Naive thymus-derived CD8-positive, alpha-beta T cell (primary cell): ENCODE data around the gene CHGA. TPM values are rescaled to one million over a fixed set of nuclear protein-coding genes. Genes with fewer than 3 reads are reported as not detected.

ENCODE experiments used
- ATAC-seq, 2 donors: fragments of 150-1000 bp; cut with Tn5 transposase in 1 of 2; sonication (Bioruptor Pico), chemical (Tn5 transposase) in 1 of 2; 1 replicate in 1 of 2; 2 replicates in 1 of 2; pipeline ENCODE4 v1.10.0; 2021; ENCODE audit warnings: mild to moderate bottlenecking in 2 of 2, moderate library complexity in 2 of 2
- POLR2A ChIA-PET: fragments of 350-600 bp; sonication (Branson Sonifier 250); formaldehyde crosslinking; loops from one replicate; lab custom pipeline; 2021; ENCODE audit warnings: antibody characterized with exemption; lab: Charles Lee
- DNase-seq, 10 donors: peaks; one replicate each; pipeline versions ENCODE4 v3.0.0 to v3.0.0-alpha.2; 2020 to 2022
- H3K27ac Mint-ChIP-seq, 10 donors: one replicate each; pipeline ENCODE4 v1.8.0; 2020 to 2022; ENCODE audit warnings: mild to moderate bottlenecking in 10 of 10, mixed read lengths in 10 of 10, moderate library complexity in 4 of 10, inconsistent platforms in 1 of 10
- H3K27me3 Mint-ChIP-seq, 5 donors: one replicate each; pipeline ENCODE4 v1.8.0; 2021 to 2022; ENCODE audit warnings: mixed read lengths in 5 of 5
- H3K36me3 Mint-ChIP-seq, 3 donors: one replicate each; pipeline ENCODE4 v1.8.0; 2020 to 2022; ENCODE audit warnings: mixed read lengths in 3 of 3, mild to moderate bottlenecking in 2 of 3, inconsistent platforms in 1 of 3
- H3K4me1 Mint-ChIP-seq, 4 donors: one replicate each; pipeline ENCODE4 v1.8.0; 2021 to 2022; ENCODE audit warnings: mixed read lengths in 4 of 4
- H3K4me3 Mint-ChIP-seq, 10 donors: one replicate each; pipeline ENCODE4 v1.8.0; 2020 to 2022; ENCODE audit warnings: mild to moderate bottlenecking in 10 of 10, mixed read lengths in 10 of 10, moderate library complexity in 6 of 10, inconsistent platforms in 1 of 10
- H3K9me3 Mint-ChIP-seq, 9 donors: one replicate each; pipeline ENCODE4 v1.8.0; 2020 to 2022; ENCODE audit warnings: mixed read lengths in 9 of 9, mild to moderate bottlenecking in 3 of 9, inconsistent platforms in 1 of 9, moderate library complexity in 1 of 9
- polyA plus RNA-seq, 3 donors: library from polyadenylated mRNA; unstranded; fragments of 300-500 nt; fragmentation: Illumina TruSeq; gene quantifications; one replicate each; pipeline ENCODE4 v1.2.3, GENCODE V29; 2021
- total RNA-seq, 8 experiments: library from RNA in 2 of 8; stranded (reverse) in 2 of 8; gene quantifications; one replicate each; pipeline ENCODE4 v1.2.3 and lab custom pipeline; 2021 to 2026

CHGA gene
- total and polyA plus RNA-seq, 5 experiments from 2014 or later: 0.46 TPM; not detected in 4

GRCh38 chr14:92942976-92943710 lies 20.2 kb downstream of the CHGA start:
- POLR2A ChIA-PET: no interaction called here
- Mint-ChIP-seq H3K27me3 (no peaks in the 10 kb centered on the region), H3K36me3 (peaks cover 0 to 56% (median 14%) of the 10 kb centered on the region in 3 donors), H3K4me3 (no peak overlapping the region), H3K27ac (no peak overlapping the region), H3K9me3 (no peaks in the 10 kb centered on the region), H3K4me1 (peaks cover 0 to 4% (median 0%) of the 10 kb centered on the region in 4 donors)
- DNase-seq (no peak), ATAC-seq (no peak)

GRCh38 chr14:92943855-92944570 lies 21.1 kb downstream of the CHGA start:
- Mint-ChIP-seq H3K4me1 (peaks cover 0 to 4% (median 0%) of the 10 kb centered on the region in 4 donors), H3K27ac (peak overlapping the region in 1 of 10 donors; percentile 91), H3K4me3 (no peak overlapping the region), H3K9me3 (no peaks in the 10 kb centered on the region), H3K36me3 (peaks cover 0 to 55% (median 14%) of the 10 kb centered on the region in 3 donors), H3K27me3 (no peaks in the 10 kb centered on the region)
- POLR2A ChIA-PET: no interaction called here
- DNase-seq: no peak
- no peak for ATAC-seq

GRCh38 chr14:92944976-92945375 lies 22.0 kb downstream of the CHGA start:
- Mint-ChIP-seq H3K27ac (peak overlapping the region in 1 of 10 donors; percentile 91), H3K9me3 (no peaks in the 10 kb centered on the region), H3K4me1 (peaks cover 0 to 4% (median 0%) of the 10 kb centered on the region in 4 donors), H3K4me3 (peak overlapping the region in 1 of 10 donors; percentile 45), H3K36me3 (peaks cover 0 to 62% (median 14%) of the 10 kb centered on the region in 3 donors), H3K27me3 (no peaks in the 10 kb centered on the region)
- POLR2A ChIA-PET: no interaction called here
- DNase-seq: no peak
- no peak for ATAC-seq

GRCh38 chr14:92945544-92945943 lies 22.6 kb downstream of the CHGA start:
- Mint-ChIP-seq H3K9me3 (no peaks in the 10 kb centered on the region), H3K27me3 (no peaks in the 10 kb centered on the region), H3K4me1 (peaks cover 0 to 4% (median 0%) of the 10 kb centered on the region in 4 donors), H3K4me3 (no peak overlapping the region), H3K36me3 (peaks cover 0 to 63% (median 14%) of the 10 kb centered on the region in 3 donors), H3K27ac (no peak overlapping the region)
- POLR2A ChIA-PET: no interaction called here
- no peak for ATAC-seq
- DNase-seq: no peak

GRCh38 chr14:92945959-92946846 lies 23.3 kb downstream of the CHGA start:
- Mint-ChIP-seq H3K27me3 (no peaks in the 10 kb centered on the region), H3K4me1 (peaks cover 0 to 4% (median 0%) of the 10 kb centered on the region in 4 donors), H3K27ac (no peak overlapping the region), H3K4me3 (no peak overlapping the region), H3K36me3 (peaks cover 0 to 61% (median 12%) of the 10 kb centered on the region in 3 donors), H3K9me3 (no peaks in the 10 kb centered on the region)
- DNase-seq: no peak
- no peak for ATAC-seq
- POLR2A ChIA-PET: no interaction called here

GRCh38 chr14:92946847-92947545 lies 24.0 kb downstream of the CHGA start:
- Mint-ChIP-seq H3K27ac (no peak overlapping the region), H3K9me3 (no peaks in the 10 kb centered on the region), H3K27me3 (no peaks in the 10 kb centered on the region), H3K4me3 (no peak overlapping the region), H3K4me1 (peaks cover 2 to 5% (median 3%) of the 10 kb centered on the region in 4 donors), H3K36me3 (peaks cover 0 to 61% (median 12%) of the 10 kb centered on the region in 3 donors)
- POLR2A ChIA-PET: no interaction called here
- ATAC-seq (no peak), DNase-seq (no peak)

- Mint-ChIP-seq H3K4me3 (no peak overlapping the region), H3K36me3 (peaks cover 0 to 58% (median 8%) of the 10 kb centered on the region in 3 donors), H3K27me3 (no peaks in the 10 kb centered on the region), H3K27ac (no peak overlapping the region), H3K9me3 (no peaks in the 10 kb centered on the region), H3K4me1 (peaks cover 5 to 9% (median 7%) of the 10 kb centered on the region in 4 donors)
- ATAC-seq: no peak
- DNase-seq: no peak
- POLR2A ChIA-PET: no interaction called here
These were observed 25.7 kb downstream of the CHGA start for GRCh38 chr14:92948647-92949046.

- no peak for ATAC-seq
- H3K27me3 Mint-ChIP-seq: no peaks in the 10 kb centered on the region
- peaks cover 0 to 57% (median 4%) of the 10 kb centered on the region in 3 donors for H3K36me3 Mint-ChIP-seq
- no peaks in the 10 kb centered on the region for H3K9me3 Mint-ChIP-seq
- H3K27ac Mint-ChIP-seq: no peak overlapping the region
- peaks cover 5 to 7% (median 7%) of the 10 kb centered on the region in 4 donors for H3K4me1 Mint-ChIP-seq
- POLR2A ChIA-PET: no interaction called here
- H3K4me3 Mint-ChIP-seq: no peak overlapping the region
- DNase-seq: no peak
These were observed 26.7 kb downstream of the CHGA start for GRCh38 chr14:92949496-92950192.

GRCh38 chr14:92950193-92950540 lies 27.2 kb downstream of the CHGA start:
- no peak overlapping the region for H3K27ac Mint-ChIP-seq
- DNase-seq (no peak), ATAC-seq (no peak)
- no peak overlapping the region for H3K4me3 Mint-ChIP-seq
- no peaks in the 10 kb centered on the region for H3K9me3 Mint-ChIP-seq
- H3K36me3 Mint-ChIP-seq: peaks cover 0 to 58% (median 2%) of the 10 kb centered on the region in 3 donors
- POLR2A ChIA-PET: no interaction called here
- H3K4me1 Mint-ChIP-seq: peaks cover 5 to 7% (median 6%) of the 10 kb centered on the region in 4 donors
- no peaks in the 10 kb centered on the region for H3K27me3 Mint-ChIP-seq

GRCh38 chr14:92950773-92951172 lies 27.8 kb downstream of the CHGA start:
- no peak overlapping the region for H3K4me3 Mint-ChIP-seq
- DNase-seq (no peak), ATAC-seq (no peak)
- no peaks in the 10 kb centered on the region for H3K27me3 Mint-ChIP-seq
- POLR2A ChIA-PET: no interaction called here
- peaks cover 0 to 61% (median 2%) of the 10 kb centered on the region in 3 donors for H3K36me3 Mint-ChIP-seq
- H3K27ac Mint-ChIP-seq: peak overlapping the region in 2 of 10 donors; percentile 14 to 53
- H3K4me1 Mint-ChIP-seq: peaks cover 5 to 7% (median 6%) of the 10 kb centered on the region in 4 donors
- H3K9me3 Mint-ChIP-seq: no peaks in the 10 kb centered on the region

- Mint-ChIP-seq H3K36me3 (peaks cover 0 to 66% (median 2%) of the 10 kb centered on the region in 3 donors), H3K27ac (no peak overlapping the region)
These were observed 28.3 kb downstream of the CHGA start for GRCh38 chr14:92951261-92951660.

More at GRCh38 chr14:92951261-92951660, 28.3 kb downstream of the CHGA start:
- no peaks in the 10 kb centered on the region for H3K9me3 Mint-ChIP-seq
- no peak overlapping the region for H3K4me3 Mint-ChIP-seq
- no peak for ATAC-seq
- H3K27me3 Mint-ChIP-seq: no peaks in the 10 kb centered on the region
- POLR2A ChIA-PET: interaction anchor here (1.3 kb wide), 1 partner anchor 162 kb away, joined by 6 read pairs; no protein-coding TSS in a partner anchor
- H3K4me1 Mint-ChIP-seq: peaks cover 5 to 7% (median 6%) of the 10 kb centered on the region in 4 donors
- no peak for DNase-seq
